Esophagus (tissue), 2 donors: ENCODE results near the gene TMEM170B. TPM values are rescaled to one million over a fixed set of nuclear protein-coding genes. Genes with fewer than 3 reads are reported as not detected.

Experiments used
- H3K27ac ChIP-seq, 2 donors: one replicate each; pipeline ENCODE4 v1.5.1; 2013; ENCODE audit warnings: low read depth in 2 of 2, mild to moderate bottlenecking in 2 of 2, inconsistent platforms in 1 of 2, low read length in 1 of 2, moderate library complexity in 1 of 2
- H3K27me3 ChIP-seq, 2 donors: one replicate each; pipeline ENCODE4 v1.6.1; 2013; ENCODE audit warnings: low read length in 2 of 2, control low read depth in 1 of 2, mild to moderate bottlenecking in 1 of 2; ENCODE audit not compliant: insufficient read depth in 2 of 2, control insufficient read depth in 1 of 2
- H3K36me3 ChIP-seq, 2 donors: one replicate each; pipeline ENCODE4 v1.6.1; 2013; ENCODE audit warnings: low read length in 1 of 2; ENCODE audit not compliant: control insufficient read depth in 2 of 2, insufficient read depth in 2 of 2
- H3K4me1 ChIP-seq, 2 donors: one replicate each; pipeline ENCODE4 v1.6.1; 2013; ENCODE audit warnings: low read length in 1 of 2; ENCODE audit not compliant: control insufficient read depth in 2 of 2, insufficient read depth in 2 of 2
- H3K4me3 ChIP-seq, 2 donors: one replicate each; pipeline ENCODE4 v1.5.1; 2013; ENCODE audit warnings: low read length in 2 of 2, mild to moderate bottlenecking in 2 of 2, low read depth in 1 of 2, moderate library complexity in 1 of 2
- H3K9me3 ChIP-seq, 2 donors: one replicate each; pipeline ENCODE4 v1.6.1; 2013; ENCODE audit warnings: mild to moderate bottlenecking in 2 of 2, low read depth in 1 of 2, low read length in 1 of 2, moderate library complexity in 1 of 2; ENCODE audit not compliant: control insufficient read depth in 2 of 2, insufficient read depth in 1 of 2
- WGBS, 2 donors: extraction: QIAGEN DNeasy Blood & Tissue Kit; methylation state at CpG; one replicate each; pipeline ENCODE4 v1.1.7; 2013; 5-methylcytosine and 5-hydroxymethylcytosine counted together
- polyA plus RNA-seq, 2 donors: library from polyadenylated mRNA; stranded (reverse); fragments of 200-250 nt; gene quantifications; one replicate each; pipeline ENCODE4 v1.2.3, GENCODE V29; 2013
- donor health status: healthy with polysubstance abuse.
- donor health status: Bipolar disorder and iron deficiency.

Gene TMEM170B
- polyA plus RNA-seq, 2 donors = 0.22 to 0.41 TPM

GRCh38 chr6:11575408-11576033, 38.0 kb downstream of the TMEM170B start:
- Histone ChIP-seq H3K27ac (no peak overlapping the region), H3K36me3 (no peaks in the 10 kb centered on the region), H3K27me3 (no peaks in the 10 kb centered on the region), H3K9me3 (no peaks in the 10 kb centered on the region), H3K4me1 (no peaks in the 10 kb centered on the region), H3K4me3 (no peak overlapping the region)
- WGBS, 2 donors = 43 to 45% methylated on average over 10 of the region's 10 CpGs

- Histone ChIP-seq H3K4me1 (no peaks in the 10 kb centered on the region), H3K36me3 (no peaks in the 10 kb centered on the region), H3K9me3 (no peaks in the 10 kb centered on the region), H3K4me3 (no peak overlapping the region), H3K27me3 (no peaks in the 10 kb centered on the region), H3K27ac (no peak overlapping the region)
- 71 to 75% methylated on average over 4 of the region's 4 CpGs for WGBS, 2 donors
These were observed 43.3 kb downstream of the TMEM170B start for GRCh38 chr6:11580686-11581405.

- no peak overlapping the region for H3K4me3 ChIP-seq
- H3K27ac ChIP-seq = no peak overlapping the region
- whole genome bisulfite sequencing, 2 donors = 72 to 73% methylated on average over 5 of the region's 5 CpGs
- no peaks in the 10 kb centered on the region for H3K9me3 ChIP-seq
- H3K36me3 ChIP-seq = no peaks in the 10 kb centered on the region
- no peaks in the 10 kb centered on the region for H3K4me1 ChIP-seq
- no peaks in the 10 kb centered on the region for H3K27me3 ChIP-seq
These were observed 46.7 kb downstream of the TMEM170B start for GRCh38 chr6:11584244-11584643.

DNA sequence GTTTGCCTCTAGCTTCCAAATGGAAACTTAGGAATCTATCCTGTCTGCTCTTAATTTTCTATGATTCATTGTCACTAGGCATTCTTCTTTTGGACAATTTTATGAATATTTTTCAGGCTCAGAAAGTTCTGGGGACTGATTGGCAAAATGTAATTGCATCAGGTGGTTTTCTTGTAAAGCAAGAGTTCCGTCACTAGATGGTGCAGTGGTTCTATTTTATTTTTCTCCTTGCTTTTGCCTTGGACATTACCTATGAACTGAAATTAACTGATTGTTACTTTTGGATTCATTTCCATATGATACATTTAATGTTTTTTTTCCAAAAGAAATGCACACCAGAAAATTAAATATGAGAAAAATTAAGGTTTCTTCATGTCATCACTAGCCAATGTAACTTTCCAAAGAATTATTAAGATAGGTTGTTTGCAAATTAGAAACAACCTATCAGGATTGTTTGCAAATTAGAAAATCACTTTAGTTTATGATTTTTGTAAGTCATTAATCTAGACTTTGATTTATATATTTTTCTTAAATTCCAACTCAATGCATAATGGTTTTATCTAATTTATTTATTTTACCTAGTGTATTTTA, 48.0 kb downstream of the TMEM170B start:
- no peaks in the 10 kb centered on the region for H3K27me3 ChIP-seq
- WGBS, 2 donors = 8 to 16% methylated on average over 1 of the region's 1 CpG
- no peak overlapping the region for H3K27ac ChIP-seq
- H3K4me1 ChIP-seq = no peaks in the 10 kb centered on the region
- no peak overlapping the region for H3K4me3 ChIP-seq
- H3K9me3 ChIP-seq = no peaks in the 10 kb centered on the region
- no peaks in the 10 kb centered on the region for H3K36me3 ChIP-seq

DNA sequence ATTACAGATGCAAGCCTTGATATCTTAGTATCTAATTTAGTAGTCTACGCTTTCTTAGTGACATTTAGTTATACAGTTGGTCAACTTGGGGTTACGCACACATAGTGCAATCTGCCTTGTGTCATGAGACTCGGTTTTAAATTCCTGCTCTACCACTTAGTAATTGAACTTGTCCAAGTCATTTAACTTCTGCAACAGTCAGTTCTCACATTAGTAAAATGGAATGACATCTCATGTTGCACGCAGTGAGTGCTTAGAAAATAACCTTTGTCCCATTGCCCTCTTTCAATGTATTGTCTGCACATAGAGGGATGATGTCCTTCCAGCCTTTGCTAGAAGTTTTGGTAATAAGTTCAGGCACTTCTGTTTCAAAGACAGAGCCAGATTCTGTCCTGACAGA, 48.6 kb downstream of the TMEM170B start:
- no peaks in the 10 kb centered on the region for H3K9me3 ChIP-seq
- WGBS, 2 donors = 77 to 80% methylated on average over 4 of the region's 4 CpGs
- no peaks in the 10 kb centered on the region for H3K36me3 ChIP-seq
- H3K27ac ChIP-seq = no peak overlapping the region
- H3K27me3 ChIP-seq = no peaks in the 10 kb centered on the region
- no peak overlapping the region for H3K4me3 ChIP-seq
- no peaks in the 10 kb centered on the region for H3K4me1 ChIP-seq

- Histone ChIP-seq H3K4me1 (no peaks in the 10 kb centered on the region), H3K27me3 (no peaks in the 10 kb centered on the region), H3K27ac (no peak overlapping the region), H3K4me3 (no peak overlapping the region), H3K9me3 (no peaks in the 10 kb centered on the region), H3K36me3 (no peaks in the 10 kb centered on the region)
- 69 to 70% methylated on average over 7 of the region's 7 CpGs for WGBS, 2 donors
These were observed 49.0 kb downstream of the TMEM170B start for GRCh38 chr6:11586536-11586935.

DNA sequence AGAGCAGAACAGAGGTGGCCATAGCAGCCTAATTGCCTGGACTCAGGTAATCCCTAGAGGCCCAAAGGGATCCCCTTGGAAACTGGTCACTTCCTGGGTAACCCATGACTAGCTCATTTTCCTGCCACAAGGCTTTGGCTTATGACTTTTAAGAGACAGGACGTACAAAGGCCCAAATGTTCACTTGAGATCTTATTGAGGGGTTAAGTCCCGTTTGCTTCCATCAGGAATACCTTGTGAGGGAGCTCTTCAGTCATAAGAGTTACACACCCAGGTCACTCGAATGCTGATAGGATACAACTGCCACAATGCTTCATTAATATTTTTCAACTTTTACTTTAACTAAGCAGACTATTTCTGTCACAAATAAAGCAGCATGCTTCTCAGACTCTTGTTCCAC, 51.7 kb downstream of the TMEM170B start:
- Histone ChIP-seq H3K9me3 (no peaks in the 10 kb centered on the region), H3K27me3 (no peaks in the 10 kb centered on the region), H3K4me3 (no peak overlapping the region), H3K27ac (no peak overlapping the region), H3K4me1 (no peaks in the 10 kb centered on the region), H3K36me3 (no peaks in the 10 kb centered on the region)
- 51 to 81% methylated on average over 3 of the region's 3 CpGs for WGBS, 2 donors

DNA sequence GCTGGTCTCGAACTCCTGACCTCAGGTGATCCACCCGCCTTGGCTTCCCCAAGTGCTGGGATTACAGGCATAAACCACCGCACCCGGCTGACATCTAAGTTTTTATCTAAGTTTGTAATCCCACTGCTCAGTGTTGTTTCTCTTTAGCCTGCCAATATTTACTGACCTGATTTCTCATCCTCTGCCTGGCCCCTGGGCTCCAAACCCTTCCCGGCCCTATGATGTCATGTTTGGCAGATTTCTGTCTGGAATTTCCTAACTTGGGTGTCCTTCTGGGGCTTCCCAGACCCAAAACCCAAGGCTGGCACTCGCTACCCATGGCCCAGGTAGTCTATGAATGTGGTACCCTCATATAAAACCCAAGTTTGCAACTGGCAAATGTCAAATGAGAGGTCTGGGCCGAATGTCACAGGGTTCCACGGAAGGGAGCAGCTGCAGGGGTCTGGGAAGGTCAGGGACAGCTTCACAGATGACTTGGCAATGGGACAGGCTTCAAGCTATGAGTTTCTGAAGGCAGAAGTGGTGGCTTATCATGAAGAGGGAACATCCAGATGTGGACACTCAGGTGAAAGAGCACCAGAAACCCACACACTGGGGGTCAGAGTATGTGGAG, 54.9 kb downstream of the TMEM170B start:
- Histone ChIP-seq H3K9me3 (no peaks in the 10 kb centered on the region), H3K27me3 (no peaks in the 10 kb centered on the region), H3K36me3 (no peaks in the 10 kb centered on the region), H3K4me1 (no peaks in the 10 kb centered on the region), H3K27ac (no peak overlapping the region), H3K4me3 (no peak overlapping the region)
- 53 to 55% methylated on average over 8 of the region's 8 CpGs for WGBS, 2 donors

GRCh38 chr6:11593096-11593495, 55.5 kb downstream of the TMEM170B start:
- no peaks in the 10 kb centered on the region for H3K36me3 ChIP-seq
- H3K27me3 ChIP-seq = no peaks in the 10 kb centered on the region
- no peaks in the 10 kb centered on the region for H3K9me3 ChIP-seq
- no peaks in the 10 kb centered on the region for H3K4me1 ChIP-seq
- 90 to 92% methylated on average over 9 of the region's 9 CpGs for WGBS, 2 donors
- H3K4me3 ChIP-seq = no peak overlapping the region
- H3K27ac ChIP-seq = no peak overlapping the region
